GM10266 (cell line): ENCODE data around the gene ZNF497.
"Not testable (repeated sequence)": the region's sequence is repeated elsewhere in the genome, so short reads cannot be mapped to it uniquely, and the experiment has no call there.

Experiments
- DNase-seq: peaks from one replicate; pipeline ENCODE4 v3.0.0; 2012; ENCODE audit errors: extremely low spot score
- CTCF ChIP-seq: IDR thresholded peaks from 2 replicates; pipeline ENCODE4 v1.5.1; 2012; ENCODE audit warnings: mild to moderate bottlenecking, low read depth; ENCODE audit not compliant: control insufficient read depth, insufficient read depth; ENCODE audit errors: missing control alignments

ZNF497 gene

GRCh38 chr19:58362272-58362994 is at the start of gene ZNF497:
ZNF497 (minus strand) TSS chr19:58362751; CDS start chr19:58357635, 5,116 bp downstream.
- peak; percentile 100 for DNase-seq
- TF ChIP-seq CTCF = peak; percentile 6

- no peak for TF ChIP-seq CTCF
Observed at GRCh38 chr19:58409010-58409790, 46.6 kb upstream of the ZNF497 start.

GRCh38 chr19:58408152-58409009 is 45.8 kb upstream of the ZNF497 start, which contains the start of gene ZNF584:
ZNF584 (plus strand) TSS chr19:58408649; CDS start chr19:58409148, 499 bp downstream.
- peak; percentile 29 for TF ChIP-seq CTCF
- DNase-seq = peak; percentile 96

More at GRCh38 chr19:58409010-58409790, 46.6 kb upstream of the ZNF497 start:
- peak; percentile 44 for DNase-seq

- TF ChIP-seq CTCF = no peak
- peak; percentile 32 for DNase-seq
Observed at GRCh38 chr19:58407658-58408151, 45.2 kb upstream of the ZNF497 start.

- no peak for TF ChIP-seq CTCF
- peak; percentile 26 for DNase-seq
Observed at GRCh38 chr19:58406818-58407657, 44.5 kb upstream of the ZNF497 start.

- not testable (repeated sequence) for DNase-seq
Observed at GRCh38 chr19:58403920-58404478, 41.4 kb upstream of the ZNF497 start.
